ENCODE results near the gene SKOR2. TPM values are rescaled to one million over a fixed set of nuclear protein-coding genes. Genes with fewer than 3 reads are reported as not detected.

SKOR2 gene
- total and polyA plus RNA-seq, 7 experiments from 2014 or later: not detected

GRCh38 chr18:47263430-47264307 is 12.2 kb upstream of the SKOR2 start:
- Histone ChIP-seq H3K4me3 (ENCODE audit: low read length) (no peak overlapping the region), H3K4me1 (ENCODE audit: control insufficient read depth in 2 of 2, insufficient read depth in 2 of 2, low read length in 2 of 2) (no peaks in the 10 kb centered on the region), H3K27ac (ENCODE audit: low read depth, low read length) (no peak overlapping the region), H3K9me3 (ENCODE audit: control insufficient read depth in 2 of 3, low read length in 3 of 3) (peaks cover 0 to 9% (median 0%) of the 10 kb centered on the region in 3 experiments), H3K36me3 (ENCODE audit: control insufficient read depth in 2 of 3, insufficient read depth in 3 of 3, low read length in 3 of 3) (no peaks in the 10 kb centered on the region), H3K27me3 (ENCODE audit: control insufficient read depth in 2 of 2, insufficient read depth in 2 of 2, low read length in 2 of 2) (peaks cover 0 to 5% of the 10 kb centered on the region in 2 donors)
- ChIA-PET POLR2A (no interaction called here), CTCF (no interaction called here)
- peaks cover 0 to 21% (median 6%) of the 10 kb centered on the region in 7 donors for H3K4me1 Mint-ChIP-seq
- H3K27ac Mint-ChIP-seq: no peak overlapping the region
- intact Hi-C loops (cut with micrococcal nuclease): no loop called here
- peak overlapping the region in 5 of 10 donors; percentile 8 to 64 (median 39) for H3K4me3 Mint-ChIP-seq
- ATAC-seq (no peak), DNase-seq (no peak)
- peaks cover 63 to 80% (median 74%) of the 10 kb centered on the region in 5 donors for H3K27me3 Mint-ChIP-seq
- H3K36me3 Mint-ChIP-seq: peaks cover 0 to 5% (median 0%) of the 10 kb centered on the region in 5 donors
- H3K9me3 Mint-ChIP-seq: peaks cover 0 to 21% (median 3%) of the 10 kb centered on the region in 11 donors

GRCh38 chr18:47263150-47263429 is 11.6 kb upstream of the SKOR2 start:
- peaks cover 0 to 9% (median 0%) of the 10 kb centered on the region in 3 experiments for H3K9me3 ChIP-seq (ENCODE audit: control insufficient read depth in 2 of 3, low read length in 3 of 3)
- no peak overlapping the region for H3K4me3 ChIP-seq (ENCODE audit: low read length)
- no peaks in the 10 kb centered on the region for H3K36me3 ChIP-seq (ENCODE audit: control insufficient read depth in 2 of 3, insufficient read depth in 3 of 3, low read length in 3 of 3)
- no peaks in the 10 kb centered on the region for H3K4me1 ChIP-seq (ENCODE audit: control insufficient read depth in 2 of 2, insufficient read depth in 2 of 2, low read length in 2 of 2)
- peak overlapping the region in 3 of 10 donors; percentile 36 to 64 (median 39) for H3K4me3 Mint-ChIP-seq
- peaks cover 0 to 21% (median 6%) of the 10 kb centered on the region in 7 donors for H3K4me1 Mint-ChIP-seq
- no peak overlapping the region for H3K27ac ChIP-seq (ENCODE audit: low read depth, low read length)
- intact Hi-C loops (cut with micrococcal nuclease): no loop called here
- H3K27me3 Mint-ChIP-seq: peaks cover 69 to 86% (median 75%) of the 10 kb centered on the region in 5 donors
- H3K9me3 Mint-ChIP-seq: peaks cover 0 to 22% (median 3%) of the 10 kb centered on the region in 11 donors
- peaks cover 0 to 5% of the 10 kb centered on the region in 2 donors for H3K27me3 ChIP-seq (ENCODE audit: control insufficient read depth in 2 of 2, insufficient read depth in 2 of 2, low read length in 2 of 2)
- DNase-seq (no peak), ATAC-seq (no peak)
- no peak overlapping the region for H3K27ac Mint-ChIP-seq
- ChIA-PET CTCF (no interaction called here), POLR2A (no interaction called here)
- peaks cover 0 to 5% (median 0%) of the 10 kb centered on the region in 5 donors for H3K36me3 Mint-ChIP-seq

- no peaks in the 10 kb centered on the region for H3K36me3 ChIP-seq (ENCODE audit: control insufficient read depth in 2 of 3, insufficient read depth in 3 of 3, low read length in 3 of 3)
- peaks cover 0 to 5% of the 10 kb centered on the region in 2 donors for H3K27me3 ChIP-seq (ENCODE audit: control insufficient read depth in 2 of 2, insufficient read depth in 2 of 2, low read length in 2 of 2)
- Mint-ChIP-seq H3K27me3 (peaks cover 71 to 86% (median 73%) of the 10 kb centered on the region in 5 donors), H3K4me3 (peak overlapping the region in 3 of 10 donors; percentile 36 to 64 (median 39)), H3K4me1 (peaks cover 0 to 21% (median 6%) of the 10 kb centered on the region in 7 donors), H3K9me3 (peaks cover 0 to 22% (median 3%) of the 10 kb centered on the region in 11 donors), H3K36me3 (peaks cover 0 to 5% (median 0%) of the 10 kb centered on the region in 5 donors), H3K27ac (peak overlapping the region in 1 of 9 donors; percentile 18)
- ChIA-PET CTCF (no interaction called here), POLR2A (no interaction called here)
- no peak overlapping the region for H3K27ac ChIP-seq (ENCODE audit: low read depth, low read length)
- peaks cover 0 to 9% (median 0%) of the 10 kb centered on the region in 3 experiments for H3K9me3 ChIP-seq (ENCODE audit: control insufficient read depth in 2 of 3, low read length in 3 of 3)
- ATAC-seq: no peak
- H3K4me3 ChIP-seq (ENCODE audit: low read length): no peak overlapping the region
- no peak for DNase-seq
- intact Hi-C loops (cut with micrococcal nuclease): no loop called here
- H3K4me1 ChIP-seq (ENCODE audit: control insufficient read depth in 2 of 2, insufficient read depth in 2 of 2, low read length in 2 of 2): no peaks in the 10 kb centered on the region
These were observed 11.1 kb upstream of the SKOR2 start for GRCh38 chr18:47262301-47263149.

- H3K27me3 ChIP-seq (ENCODE audit: control insufficient read depth in 2 of 2, insufficient read depth in 2 of 2, low read length in 2 of 2): peaks cover 0 to 5% of the 10 kb centered on the region in 2 donors
- CTCF ChIA-PET: no interaction called here
- H3K4me3 Mint-ChIP-seq: peak overlapping the region in 1 of 10 donors; percentile 12
These were observed 10.4 kb upstream of the SKOR2 start for GRCh38 chr18:47261902-47262300.

GRCh38 chr18:47260924-47261701 is 9.7 kb upstream of the SKOR2 start:
- intact Hi-C loops (cut with micrococcal nuclease): no loop called here
- Histone ChIP-seq H3K9me3 (ENCODE audit: control insufficient read depth in 2 of 3, low read length in 3 of 3) (peaks cover 0 to 9% (median 0%) of the 10 kb centered on the region in 3 experiments), H3K4me1 (ENCODE audit: control insufficient read depth in 2 of 2, insufficient read depth in 2 of 2, low read length in 2 of 2) (no peaks in the 10 kb centered on the region), H3K4me3 (ENCODE audit: low read length) (no peak overlapping the region), H3K36me3 (ENCODE audit: control insufficient read depth in 2 of 3, insufficient read depth in 3 of 3, low read length in 3 of 3) (no peaks in the 10 kb centered on the region), H3K27ac (ENCODE audit: low read depth, low read length) (no peak overlapping the region), H3K27me3 (ENCODE audit: control insufficient read depth in 2 of 2, insufficient read depth in 2 of 2, low read length in 2 of 2) (peaks cover 0 to 5% of the 10 kb centered on the region in 2 donors)
- Mint-ChIP-seq H3K4me3 (no peak overlapping the region), H3K27me3 (peaks cover 75 to 86% (median 81%) of the 10 kb centered on the region in 5 donors), H3K4me1 (peaks cover 0 to 21% (median 6%) of the 10 kb centered on the region in 7 donors), H3K27ac (peak overlapping the region in 1 of 9 donors; percentile 60), H3K36me3 (peaks cover 0 to 5% (median 0%) of the 10 kb centered on the region in 5 donors), H3K9me3 (peaks cover 0 to 22% (median 3%) of the 10 kb centered on the region in 11 donors)
- ChIA-PET POLR2A (no interaction called here), CTCF (interaction anchor here (0.6 kb wide), 1 partner anchor 49 kb away, joined by 4 read pairs; no protein-coding TSS in a partner anchor)
- DNase-seq (no peak), ATAC-seq (no peak)

More at GRCh38 chr18:47261902-47262300, 10.4 kb upstream of the SKOR2 start:
- Histone ChIP-seq H3K36me3 (ENCODE audit: control insufficient read depth in 2 of 3, insufficient read depth in 3 of 3, low read length in 3 of 3) (no peaks in the 10 kb centered on the region), H3K4me3 (ENCODE audit: low read length) (no peak overlapping the region), H3K9me3 (ENCODE audit: control insufficient read depth in 2 of 3, low read length in 3 of 3) (peaks cover 0 to 9% (median 0%) of the 10 kb centered on the region in 3 experiments), H3K27ac (ENCODE audit: low read depth, low read length) (no peak overlapping the region), H3K4me1 (ENCODE audit: control insufficient read depth in 2 of 2, insufficient read depth in 2 of 2, low read length in 2 of 2) (no peaks in the 10 kb centered on the region)
- no peak for ATAC-seq
- H3K9me3 Mint-ChIP-seq: peaks cover 0 to 22% (median 3%) of the 10 kb centered on the region in 11 donors
- peaks cover 0 to 5% (median 0%) of the 10 kb centered on the region in 5 donors for H3K36me3 Mint-ChIP-seq
- DNase-seq: no peak
- peak overlapping the region in 1 of 9 donors; percentile 18 for H3K27ac Mint-ChIP-seq
- peaks cover 76 to 87% (median 79%) of the 10 kb centered on the region in 5 donors for H3K27me3 Mint-ChIP-seq
- peaks cover 0 to 21% (median 6%) of the 10 kb centered on the region in 7 donors for H3K4me1 Mint-ChIP-seq
- POLR2A ChIA-PET: no interaction called here
- intact Hi-C loops (cut with micrococcal nuclease): no loop called here
